ENCODE data around the gene LONP1. TPM values are rescaled to one million over a fixed set of nuclear protein-coding genes. Genes with fewer than 3 reads are reported as not detected.
A peak's percentile ranks its signal among the peaks of the same experiment; 100 is the strongest.

LONP1 gene
- polyA plus RNA-seq, 3 donors from 2014 or later = 8.4 to 24.2 (median 11.3) TPM

GRCh38 chr19:5683177-5683886 lies 36.6 kb downstream of the LONP1 start:
- H3K4me1 Mint-ChIP-seq = peaks cover 33 to 47% of the 10 kb centered on the region in 2 donors
- no peak for DNase-seq
- peak overlapping the region in 3 of 6 donors; percentile 7 to 60 (median 43) for H3K27ac Mint-ChIP-seq
- H3K36me3 Mint-ChIP-seq = no peaks in the 10 kb centered on the region
- H3K27me3 Mint-ChIP-seq (ENCODE audit: low read depth in 3 of 3) = peaks cover 9 to 16% (median 13%) of the 10 kb centered on the region in 3 donors
- peak overlapping the region in 2 of 5 donors; percentile 31 to 62 for H3K4me3 Mint-ChIP-seq
- no peaks in the 10 kb centered on the region for H3K9me3 Mint-ChIP-seq

- Mint-ChIP-seq H3K9me3 (no peaks in the 10 kb centered on the region), H3K36me3 (no peaks in the 10 kb centered on the region), H3K4me1 (peaks cover 30 to 43% of the 10 kb centered on the region in 2 donors), H3K27ac (peak overlapping the region in 4 of 6 donors; percentile 63 to 95 (median 77)), H3K27me3 (ENCODE audit: low read depth in 3 of 3) (peaks cover 9 to 16% (median 13%) of the 10 kb centered on the region in 3 donors), H3K4me3 (peak overlapping the region; percentile 78 to 86 (median 84))
- no peak for DNase-seq
Measured at GRCh38 chr19:5682107-5682482, 37.9 kb downstream of the LONP1 start.

- peaks cover 9 to 16% (median 13%) of the 10 kb centered on the region in 3 donors for H3K27me3 Mint-ChIP-seq (ENCODE audit: low read depth in 3 of 3)
- H3K4me3 Mint-ChIP-seq = peak overlapping the region; percentile 78 to 86 (median 84)
- no peak for DNase-seq
- peak overlapping the region; percentile 10 to 95 (median 84) for H3K27ac Mint-ChIP-seq
- peaks cover 29 to 40% of the 10 kb centered on the region in 2 donors for H3K4me1 Mint-ChIP-seq
- no peaks in the 10 kb centered on the region for H3K9me3 Mint-ChIP-seq
- H3K36me3 Mint-ChIP-seq = no peaks in the 10 kb centered on the region
Measured at GRCh38 chr19:5681391-5682106, 38.4 kb downstream of the LONP1 start.

GRCh38 chr19:5680437-5681368 lies 39.2 kb downstream of the LONP1 start, which contains the start of the genes HSD11B1L and MICOS13:
TSS of gene HSD11B1L (plus strand) at chr19:5681027. CDS start at chr19:5684833, 3,806 bp downstream.
TSS of gene MICOS13 (minus strand) at chr19:5680516. CDS start at chr19:5680486, 30 bp downstream.
- Mint-ChIP-seq H3K9me3 (no peaks in the 10 kb centered on the region), H3K27me3 (ENCODE audit: low read depth in 3 of 3) (peaks cover 9 to 16% (median 13%) of the 10 kb centered on the region in 3 donors), H3K4me1 (peaks cover 23 to 32% of the 10 kb centered on the region in 2 donors), H3K36me3 (no peaks in the 10 kb centered on the region), H3K4me3 (peak within 1 kb of the TSS; percentile 87 to 98 (median 90)), H3K27ac (peak within 1 kb of the TSS; percentile 95 to 99 (median 98))
- DNase-seq = peak; percentile 99

- peaks cover 23 to 32% of the 10 kb centered on the region in 2 donors for H3K4me1 Mint-ChIP-seq
- H3K36me3 Mint-ChIP-seq = no peaks in the 10 kb centered on the region
- H3K9me3 Mint-ChIP-seq = no peaks in the 10 kb centered on the region
- H3K27me3 Mint-ChIP-seq (ENCODE audit: low read depth in 3 of 3) = peaks cover 9 to 16% (median 13%) of the 10 kb centered on the region in 3 donors
- peak overlapping the region; percentile 94 to 99 (median 98) for H3K27ac Mint-ChIP-seq
- peak overlapping the region; percentile 87 to 98 (median 90) for H3K4me3 Mint-ChIP-seq
- no peak for DNase-seq
Measured at GRCh38 chr19:5680084-5680436, 39.9 kb downstream of the LONP1 start.

- H3K4me1 Mint-ChIP-seq = peaks cover 23 to 32% of the 10 kb centered on the region in 2 donors
- H3K9me3 Mint-ChIP-seq = no peaks in the 10 kb centered on the region
- H3K36me3 Mint-ChIP-seq = no peaks in the 10 kb centered on the region
- peaks cover 9 to 16% (median 13%) of the 10 kb centered on the region in 3 donors for H3K27me3 Mint-ChIP-seq (ENCODE audit: low read depth in 3 of 3)
- peak overlapping the region; percentile 94 to 99 (median 98) for H3K27ac Mint-ChIP-seq
- H3K4me3 Mint-ChIP-seq = peak overlapping the region; percentile 87 to 98 (median 90)
- no peak for DNase-seq
Measured at GRCh38 chr19:5679289-5680083, 40.5 kb downstream of the LONP1 start.

- no peak for DNase-seq
- Mint-ChIP-seq H3K4me3 (no peak overlapping the region), H3K27me3 (ENCODE audit: low read depth in 3 of 3) (peaks cover 9 to 18% (median 11%) of the 10 kb centered on the region in 3 donors), H3K4me1 (peaks cover 23 to 32% of the 10 kb centered on the region in 2 donors), H3K36me3 (peaks cover 0 to 6% (median 5%) of the 10 kb centered on the region in 3 donors), H3K27ac (no peak overlapping the region), H3K9me3 (no peaks in the 10 kb centered on the region)
Measured at GRCh38 chr19:5678071-5678718, 41.8 kb downstream of the LONP1 start.

- Mint-ChIP-seq H3K4me1 (peaks cover 23 to 32% of the 10 kb centered on the region in 2 donors), H3K9me3 (no peaks in the 10 kb centered on the region), H3K27ac (no peak overlapping the region), H3K27me3 (ENCODE audit: low read depth in 3 of 3) (peaks cover 9 to 18% (median 13%) of the 10 kb centered on the region in 3 donors), H3K4me3 (no peak overlapping the region), H3K36me3 (peaks cover 0 to 9% (median 5%) of the 10 kb centered on the region in 3 donors)
- DNase-seq = no peak
Measured at GRCh38 chr19:5677580-5677979, 42.4 kb downstream of the LONP1 start.

GRCh38 chr19:5677136-5677535 lies 42.8 kb downstream of the LONP1 start:
- no peak overlapping the region for H3K4me3 Mint-ChIP-seq
- H3K27ac Mint-ChIP-seq = no peak overlapping the region
- peaks cover 21 to 30% of the 10 kb centered on the region in 2 donors for H3K4me1 Mint-ChIP-seq
- H3K9me3 Mint-ChIP-seq = no peaks in the 10 kb centered on the region
- DNase-seq = no peak
- H3K27me3 Mint-ChIP-seq (ENCODE audit: low read depth in 3 of 3) = peaks cover 6 to 15% (median 15%) of the 10 kb centered on the region in 3 donors
- H3K36me3 Mint-ChIP-seq = peaks cover 0 to 9% (median 5%) of the 10 kb centered on the region in 3 donors

GRCh38 chr19:5676772-5677105 lies 43.2 kb downstream of the LONP1 start:
- H3K4me3 Mint-ChIP-seq = no peak overlapping the region
- no peak for DNase-seq
- H3K4me1 Mint-ChIP-seq = peaks cover 21 to 26% of the 10 kb centered on the region in 2 donors
- H3K9me3 Mint-ChIP-seq = no peaks in the 10 kb centered on the region
- H3K27me3 Mint-ChIP-seq (ENCODE audit: low read depth in 3 of 3) = peaks cover 4 to 15% (median 13%) of the 10 kb centered on the region in 3 donors
- no peak overlapping the region for H3K27ac Mint-ChIP-seq
- peaks cover 0 to 9% (median 5%) of the 10 kb centered on the region in 3 donors for H3K36me3 Mint-ChIP-seq

- peaks cover 16 to 21% of the 10 kb centered on the region in 2 donors for H3K4me1 Mint-ChIP-seq
- H3K36me3 Mint-ChIP-seq = peaks cover 0 to 9% (median 5%) of the 10 kb centered on the region in 3 donors
- no peak for DNase-seq
- H3K27me3 Mint-ChIP-seq (ENCODE audit: low read depth in 3 of 3) = peaks cover 4 to 13% (median 9%) of the 10 kb centered on the region in 3 donors
- H3K4me3 Mint-ChIP-seq = no peak overlapping the region
- no peak overlapping the region for H3K27ac Mint-ChIP-seq
- H3K9me3 Mint-ChIP-seq = no peaks in the 10 kb centered on the region
Measured at GRCh38 chr19:5676105-5676771, 43.7 kb downstream of the LONP1 start.

GRCh38 chr19:5674714-5675113 lies 45.2 kb downstream of the LONP1 start:
- no peak overlapping the region for H3K4me3 Mint-ChIP-seq

More at GRCh38 chr19:5674714-5675113, 45.2 kb downstream of the LONP1 start:
- Mint-ChIP-seq H3K4me1 (peaks cover 7 to 8% of the 10 kb centered on the region in 2 donors), H3K36me3 (peaks cover 0 to 9% (median 5%) of the 10 kb centered on the region in 3 donors), H3K27me3 (ENCODE audit: low read depth in 3 of 3) (peaks cover 0 to 5% (median 4%) of the 10 kb centered on the region in 3 donors), H3K27ac (no peak overlapping the region), H3K9me3 (no peaks in the 10 kb centered on the region)
- DNase-seq = no peak

Data from immature natural killer cell (primary cell).